ENCODE results near the gene SPTBN5. TPM values are rescaled to one million over a fixed set of nuclear protein-coding genes. Genes with fewer than 3 reads are reported as not detected.

Gene SPTBN5
- total RNA-seq, 1 donor from 2014 or later = 0.49 TPM

DNA sequence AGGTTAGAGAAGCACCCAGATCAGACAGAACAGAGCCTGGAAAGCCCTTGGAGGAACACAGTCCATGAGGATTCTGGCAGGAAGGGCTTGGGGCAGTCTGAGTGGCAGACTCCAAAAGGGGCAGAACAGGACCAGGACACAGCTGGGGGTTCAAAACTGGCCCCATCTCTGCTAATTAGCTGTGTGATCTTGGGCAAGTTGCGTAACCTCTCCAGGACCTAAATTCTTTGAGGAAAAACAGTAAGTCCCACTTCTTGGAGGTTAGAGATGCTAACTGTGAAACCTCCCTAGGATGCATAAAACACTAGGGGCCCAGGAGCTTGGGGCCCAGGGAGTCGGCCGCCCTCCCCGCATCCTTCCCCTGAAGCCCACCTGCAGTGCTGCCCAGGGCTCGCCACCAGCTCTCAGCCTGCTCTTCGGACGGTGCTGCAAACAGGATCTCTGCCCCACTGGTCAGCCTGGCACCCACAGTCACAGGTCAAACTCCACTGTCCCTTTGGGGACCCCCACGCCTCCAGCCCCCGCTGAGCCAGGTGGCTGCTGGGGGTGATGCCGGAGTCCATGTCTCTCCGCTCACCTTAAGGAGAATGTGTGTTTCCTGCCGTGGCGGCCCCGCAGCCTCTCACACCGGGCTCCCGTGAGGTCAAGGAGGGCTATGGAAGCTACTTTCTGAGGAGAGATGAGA is 43.2 kb downstream of the SPTBN5 start:
- peaks cover 0 to 26% of the 10 kb centered on the region in 2 donors for H3K36me3 ChIP-seq
- DNase-seq (ENCODE audit: extremely low spot score in 2 of 2) = no peak
- H3K27ac ChIP-seq = no peak overlapping the region
- peaks cover 17% of the 10 kb centered on the region for H3K4me1 ChIP-seq
- H3K4me3 ChIP-seq = no peak overlapping the region
- H3K9me3 ChIP-seq = no peaks in the 10 kb centered on the region
- TF ChIP-seq CTCF (IDR thresholded peaks at IDR 0.05) (no peak), POLR2AphosphoS5 (IDR thresholded peaks at IDR 0.05; ENCODE audit: insufficient read depth in 1 of 2, low read depth in 1 of 2) (no peak), POLR2A (IDR thresholded peaks at IDR 0.05) (no peak)
- H3K27me3 ChIP-seq = no peaks in the 10 kb centered on the region
- intact Hi-C loops (cut with DNase I) = no loop called here

- Histone ChIP-seq H3K4me1 (peaks cover 17% of the 10 kb centered on the region), H3K27ac (peak overlapping the region; percentile 22), H3K4me3 (no peak overlapping the region), H3K36me3 (peaks cover 0 to 31% of the 10 kb centered on the region in 2 donors), H3K9me3 (no peaks in the 10 kb centered on the region), H3K27me3 (no peaks in the 10 kb centered on the region)
- DNase-seq (ENCODE audit: extremely low spot score in 2 of 2) = no peak
- intact Hi-C loops (cut with DNase I) = no loop called here
- no peak for TF ChIP-seq POLR2A (IDR thresholded peaks at IDR 0.05)
- TF ChIP-seq CTCF (IDR thresholded peaks at IDR 0.05) = no peak
- no peak for TF ChIP-seq POLR2AphosphoS5 (IDR thresholded peaks at IDR 0.05; ENCODE audit: insufficient read depth in 1 of 2, low read depth in 1 of 2)
Observed at GRCh38 chr15:41849861-41850260, 44.0 kb downstream of the SPTBN5 start.

- intact Hi-C loops (cut with DNase I) = no loop called here
- no peak overlapping the region for H3K4me3 ChIP-seq
- no peak for DNase-seq (ENCODE audit: extremely low spot score in 2 of 2)
- peaks cover 0 to 38% of the 10 kb centered on the region in 2 donors for H3K36me3 ChIP-seq
- H3K27me3 ChIP-seq = no peaks in the 10 kb centered on the region
- TF ChIP-seq POLR2AphosphoS5 (IDR thresholded peaks at IDR 0.05; ENCODE audit: insufficient read depth in 1 of 2, low read depth in 1 of 2) (no peak), CTCF (IDR thresholded peaks at IDR 0.05) (no peak), POLR2A (IDR thresholded peaks at IDR 0.05) (no peak)
- peak overlapping the region; percentile 22 for H3K27ac ChIP-seq
- H3K9me3 ChIP-seq = no peaks in the 10 kb centered on the region
- peaks cover 17% of the 10 kb centered on the region for H3K4me1 ChIP-seq
Observed at GRCh38 chr15:41849204-41849603, 44.6 kb downstream of the SPTBN5 start.

- TF ChIP-seq POLR2AphosphoS5 (IDR thresholded peaks at IDR 0.05; ENCODE audit: insufficient read depth in 1 of 2, low read depth in 1 of 2) = no peak
- TF ChIP-seq POLR2A (IDR thresholded peaks at IDR 0.05) = no peak
- no peak for TF ChIP-seq CTCF (IDR thresholded peaks at IDR 0.05)
- no peak for DNase-seq (ENCODE audit: extremely low spot score in 2 of 2)
- H3K4me1 ChIP-seq = peaks cover 17% of the 10 kb centered on the region
- H3K27me3 ChIP-seq = no peaks in the 10 kb centered on the region
- H3K9me3 ChIP-seq = no peaks in the 10 kb centered on the region
- intact Hi-C loops (cut with DNase I) = no loop called here
- no peak overlapping the region for H3K4me3 ChIP-seq
- no peak overlapping the region for H3K27ac ChIP-seq
- peaks cover 0 to 40% of the 10 kb centered on the region in 2 donors for H3K36me3 ChIP-seq
Observed at GRCh38 chr15:41848631-41849030, 45.2 kb downstream of the SPTBN5 start.

GRCh38 chr15:41847981-41848380 is 45.9 kb downstream of the SPTBN5 start:
- intact Hi-C loops (cut with DNase I) = no loop called here

More at GRCh38 chr15:41847981-41848380, 45.9 kb downstream of the SPTBN5 start:
- Histone ChIP-seq H3K27me3 (no peaks in the 10 kb centered on the region), H3K27ac (no peak overlapping the region), H3K9me3 (no peaks in the 10 kb centered on the region), H3K36me3 (peaks cover 0 to 40% of the 10 kb centered on the region in 2 donors), H3K4me1 (peaks cover 17% of the 10 kb centered on the region), H3K4me3 (no peak overlapping the region)
- no peak for DNase-seq (ENCODE audit: extremely low spot score in 2 of 2)
- TF ChIP-seq POLR2AphosphoS5 (IDR thresholded peaks at IDR 0.05; ENCODE audit: insufficient read depth in 1 of 2, low read depth in 1 of 2) (no peak), POLR2A (IDR thresholded peaks at IDR 0.05) (no peak)

Measured in vagina (tissue), 2 donors.